Suppressor macrophage (primary cell): ENCODE results near the gene KCNE1.
A peak's percentile ranks its signal among the peaks of the same experiment; 100 is the strongest.
"Not testable (repeated sequence)": the region's sequence is repeated elsewhere in the genome, so short reads cannot be mapped to it uniquely, and the experiment has no call there.

Source experiments
- DNase-seq, 4 experiments: peaks; one replicate each; pipeline ENCODE4 v3.0.0-alpha.2; 2020 to 2022
- total RNA-seq, 17 experiments: gene quantifications; one replicate each; lab custom pipeline; 2026; ENCODE audit warnings: mixed read lengths in 6 of 17, inconsistent platforms in 3 of 17; lab: John Stamatoyannopoulos, UW

KCNE1 gene
- total RNA-seq = 2.1 to 19.5 (median 11.2) reads per million in 17 experiments

DNA sequence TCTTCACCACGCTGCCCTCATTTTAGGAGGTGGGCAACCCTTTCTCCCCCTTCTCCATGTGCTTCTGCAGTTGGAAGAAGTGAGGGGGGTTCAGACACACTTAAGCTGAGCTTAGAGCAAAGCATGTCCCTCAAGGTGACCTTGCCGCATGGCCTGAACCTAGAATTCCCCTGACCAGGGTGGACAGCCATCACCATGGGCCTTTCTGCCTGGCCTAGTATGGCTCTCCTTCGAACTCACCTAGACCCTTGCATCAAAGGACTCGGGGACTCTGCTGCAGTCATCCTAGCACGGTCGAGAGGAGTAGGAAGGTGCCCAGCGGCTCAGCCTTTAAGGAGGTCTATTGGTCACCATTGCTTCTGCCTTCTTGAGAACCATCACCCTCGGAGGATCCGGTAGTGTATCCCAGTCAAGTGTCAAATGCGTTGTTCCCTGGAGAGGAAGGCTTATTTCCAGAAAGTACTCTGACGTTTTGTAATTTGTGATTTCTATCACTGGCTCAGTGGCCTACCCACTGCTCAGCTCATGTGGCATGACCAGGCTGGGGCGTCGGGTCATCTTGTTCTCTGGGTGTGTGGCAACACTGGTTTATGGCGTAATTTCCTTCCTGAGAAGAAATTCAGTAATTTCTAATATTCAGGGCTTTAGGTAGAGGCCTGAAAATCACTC lies at the start of gene KCNE1:
Gene KCNE1, minus strand, starts transcription at position 424 of the 669 bp plus-strand sequence. CDS start 62,576 bp downstream, outside the sequence.
- DNase-seq = peak; percentile 90 to 96 (median 94)

GRCh38 chr21:34561806-34562205 lies 49.8 kb upstream of the KCNE1 start:
- no peak for DNase-seq

DNA sequence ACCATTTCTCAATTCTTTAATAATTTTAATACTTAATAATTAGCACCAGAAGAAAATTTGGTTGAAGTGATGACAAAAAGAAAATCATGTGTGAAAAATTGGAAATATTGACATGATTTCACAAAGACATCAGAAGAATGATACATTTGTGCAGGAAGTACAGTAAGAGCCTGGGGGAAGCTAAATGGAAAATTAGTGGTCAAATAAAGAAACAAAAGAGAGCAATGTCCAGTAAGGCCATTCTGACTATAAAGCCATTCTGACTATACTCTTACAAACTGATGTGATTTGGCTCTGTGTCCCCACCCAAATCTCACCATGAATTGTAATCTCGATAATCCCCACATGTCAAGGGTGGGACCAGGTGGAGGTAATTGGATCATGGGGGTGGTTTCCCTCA lies 48.6 kb upstream of the KCNE1 start:
- no peak for DNase-seq

DNA sequence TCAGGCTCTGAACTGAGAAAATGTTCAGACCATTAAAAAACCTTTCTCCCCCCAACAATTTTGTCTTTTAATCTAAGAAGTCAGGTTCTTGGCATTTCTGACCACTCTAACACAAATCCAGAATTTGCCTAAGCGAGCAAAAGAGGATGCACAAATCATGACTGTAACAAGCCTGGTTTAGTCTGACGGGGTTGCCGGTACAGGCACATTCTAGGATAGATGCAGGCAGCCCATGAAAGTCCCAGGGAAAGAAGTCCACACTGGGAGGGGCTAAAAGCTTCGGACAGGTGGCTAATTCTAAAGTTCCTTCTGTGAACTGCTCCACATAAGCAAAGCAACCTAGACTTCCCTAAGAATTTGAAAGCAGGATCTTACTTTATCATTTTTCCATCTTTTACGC lies 48.0 kb upstream of the KCNE1 start:
- no peak for DNase-seq

- no peak for DNase-seq
Measured at GRCh38 chr21:34559089-34559631, 47.1 kb upstream of the KCNE1 start.

- DNase-seq = no peak
Measured at GRCh38 chr21:34558166-34558565, 46.2 kb upstream of the KCNE1 start.

- DNase-seq = no peak
Measured at GRCh38 chr21:34557261-34557660, 45.3 kb upstream of the KCNE1 start.

DNA sequence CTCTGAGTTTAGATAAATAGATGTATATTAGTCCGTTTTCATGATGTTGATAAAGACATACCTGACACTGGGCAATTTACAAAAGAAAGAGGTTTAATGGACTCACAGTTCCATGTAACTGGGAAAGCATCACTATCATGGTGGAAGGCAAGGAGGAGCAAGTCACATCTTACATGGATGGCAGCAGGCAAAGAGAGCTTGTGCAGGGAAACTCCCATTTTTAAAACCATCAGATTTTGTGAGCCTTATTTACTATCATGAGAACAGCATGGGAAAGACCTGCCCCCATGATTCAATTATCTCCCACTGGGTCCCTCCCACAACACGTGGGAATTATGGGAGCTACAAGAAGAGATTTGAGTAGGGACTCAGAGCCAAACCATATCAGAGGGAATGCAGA lies 42.7 kb upstream of the KCNE1 start:
- DNase-seq = not testable (repeated sequence)

- DNase-seq = no peak
Measured at GRCh38 chr21:34554227-34554626, 42.2 kb upstream of the KCNE1 start.

DNA sequence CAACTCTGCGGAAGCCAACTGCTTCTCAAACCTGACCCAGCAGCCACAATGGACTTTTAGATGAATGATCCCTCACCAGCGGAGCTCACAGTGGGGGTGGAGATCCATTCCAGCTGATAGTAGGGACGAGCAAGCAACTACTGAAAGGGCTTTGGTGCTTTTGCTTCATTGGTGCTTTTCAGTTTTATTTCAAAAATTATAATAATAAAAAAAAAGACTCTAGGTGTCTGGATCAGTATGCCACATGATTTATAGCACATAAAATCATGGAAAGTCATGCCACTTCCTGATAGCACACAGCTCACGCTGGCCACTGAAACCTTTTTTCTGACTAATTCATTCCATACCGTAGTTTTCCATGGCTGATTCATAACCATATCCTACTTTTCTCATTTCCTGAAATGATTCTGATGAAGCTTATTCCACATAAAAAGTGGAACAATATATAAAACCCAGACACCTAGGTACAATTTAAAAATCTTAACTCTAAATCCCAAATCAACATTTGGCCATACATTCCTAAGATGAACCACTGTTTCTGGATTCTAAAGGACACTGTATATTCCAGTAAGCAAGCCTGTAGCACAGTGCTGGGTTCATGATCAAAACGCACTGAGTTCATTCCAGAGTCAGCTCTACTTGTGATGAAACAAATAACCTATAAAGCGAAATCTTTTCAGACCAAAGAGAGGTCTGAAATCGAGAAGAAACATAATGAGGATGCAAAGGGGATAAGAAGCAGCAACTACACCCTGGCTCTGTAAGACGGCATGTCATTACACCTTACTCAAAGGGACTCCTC lies 41.3 kb upstream of the KCNE1 start:
- DNase-seq = peak in 3 of 4 experiments; percentile 15 to 53 (median 20)

DNA sequence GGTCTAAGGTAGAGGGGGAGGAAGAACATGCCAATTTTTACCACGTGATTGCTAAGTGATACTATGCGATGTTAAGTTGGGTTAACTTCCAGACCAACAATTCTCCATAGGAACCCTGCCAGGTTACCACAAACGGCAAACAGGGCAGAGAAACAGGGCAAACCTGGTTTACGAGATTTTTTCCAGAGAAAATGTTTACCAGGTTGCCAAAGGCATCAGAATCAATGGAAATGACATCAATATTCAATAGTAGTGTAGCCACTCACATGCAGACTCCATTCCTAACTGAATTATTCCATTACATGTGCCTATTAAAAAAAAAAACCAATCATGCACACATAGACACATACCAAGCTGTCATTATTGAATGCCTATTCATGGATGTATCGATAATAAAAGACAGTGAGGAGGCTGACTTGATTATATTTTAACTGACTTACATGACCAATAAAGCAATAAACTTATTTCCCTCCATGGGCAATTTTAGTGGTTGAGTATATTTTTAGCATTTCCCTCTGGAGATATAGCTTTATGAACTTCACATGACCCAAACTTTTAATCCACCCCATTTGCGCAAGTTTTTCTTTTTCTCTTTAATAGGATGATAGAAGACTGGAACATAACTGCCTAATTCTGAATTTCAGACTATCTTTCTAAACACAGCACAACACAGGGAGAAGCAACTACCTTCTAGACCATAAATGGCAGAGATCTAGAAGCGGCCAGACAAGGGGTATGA lies 40.5 kb upstream of the KCNE1 start:
- DNase-seq = no peak

DNA sequence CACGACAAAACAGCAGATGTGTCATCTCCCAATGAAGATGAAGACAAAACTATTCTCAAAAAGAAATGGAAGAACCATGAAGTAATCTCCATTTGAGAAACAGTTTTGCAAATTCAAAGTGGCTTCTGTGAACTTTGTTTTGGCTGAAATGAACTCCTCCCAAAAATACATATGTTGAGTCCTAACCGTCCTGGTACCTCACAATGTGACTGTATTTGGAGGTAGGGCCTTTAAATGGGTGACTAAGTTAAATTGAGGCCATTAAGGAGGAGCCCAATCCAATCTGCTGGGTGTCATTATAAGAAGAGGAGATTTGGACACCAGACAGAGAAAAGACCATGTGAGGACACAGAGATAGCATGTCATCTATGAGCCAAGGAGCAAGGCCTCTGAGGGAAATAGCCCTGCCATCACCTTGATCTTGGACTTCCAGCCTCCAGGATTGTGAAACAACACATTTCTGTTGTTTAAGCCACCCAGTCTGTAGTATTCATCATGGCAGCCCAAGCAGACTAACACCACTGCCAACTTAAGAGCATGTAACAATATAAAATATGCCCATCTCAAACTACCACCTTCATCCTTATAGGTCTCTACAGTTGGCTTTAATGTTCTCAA lies 38.3 kb upstream of the KCNE1 start:
- DNase-seq = no peak

GRCh38 chr21:34548781-34549376 lies 36.9 kb upstream of the KCNE1 start:
- no peak for DNase-seq

GRCh38 chr21:34546542-34546941 lies 34.5 kb upstream of the KCNE1 start:
- peak; percentile 30 to 62 (median 48) for DNase-seq

DNA sequence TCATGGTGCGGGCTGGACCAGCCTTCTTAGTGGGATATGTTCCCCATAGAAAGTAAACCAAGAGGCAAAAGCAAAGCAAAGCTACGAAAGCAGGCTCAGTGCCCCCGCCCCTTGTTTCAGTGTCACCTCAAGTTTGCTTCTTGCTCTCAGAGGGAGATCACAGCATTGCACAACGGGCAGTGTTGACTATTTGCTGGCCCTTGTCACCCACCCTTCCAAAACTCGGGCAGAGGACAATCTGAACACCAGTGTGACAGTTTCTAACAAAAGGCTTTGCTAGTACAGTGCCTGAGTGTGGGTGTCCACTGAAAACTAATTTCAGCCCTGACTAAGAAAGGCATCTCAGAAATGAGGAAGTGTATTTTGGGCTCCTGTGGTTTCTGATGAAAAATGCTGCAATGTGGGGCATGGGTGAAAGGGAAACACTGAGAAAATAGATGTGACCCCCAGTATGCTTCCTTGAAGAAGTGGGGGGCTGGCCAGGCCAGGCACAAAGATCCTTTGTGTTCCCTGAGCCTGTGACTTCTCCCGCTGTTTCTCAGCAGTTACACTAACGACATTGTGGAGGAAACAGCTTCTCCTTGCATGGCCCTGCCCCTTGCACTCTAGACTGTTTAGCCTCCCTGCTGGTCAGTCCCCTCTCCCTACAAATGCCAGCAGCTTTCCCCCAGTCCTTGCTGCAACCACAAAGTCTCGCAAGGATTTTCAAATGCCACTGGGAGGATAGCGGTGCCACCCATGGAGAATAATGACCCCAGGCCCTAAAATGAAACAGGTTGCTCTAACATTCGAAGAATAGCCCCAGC lies 33.3 kb upstream of the KCNE1 start:
- DNase-seq = peak; percentile 90 to 97 (median 92)

GRCh38 chr21:34544032-34544496 lies 32.1 kb upstream of the KCNE1 start:
- DNase-seq = peak; percentile 58 to 82 (median 70)

GRCh38 chr21:34543017-34543416 lies 31.0 kb upstream of the KCNE1 start:
- DNase-seq = no peak

DNA sequence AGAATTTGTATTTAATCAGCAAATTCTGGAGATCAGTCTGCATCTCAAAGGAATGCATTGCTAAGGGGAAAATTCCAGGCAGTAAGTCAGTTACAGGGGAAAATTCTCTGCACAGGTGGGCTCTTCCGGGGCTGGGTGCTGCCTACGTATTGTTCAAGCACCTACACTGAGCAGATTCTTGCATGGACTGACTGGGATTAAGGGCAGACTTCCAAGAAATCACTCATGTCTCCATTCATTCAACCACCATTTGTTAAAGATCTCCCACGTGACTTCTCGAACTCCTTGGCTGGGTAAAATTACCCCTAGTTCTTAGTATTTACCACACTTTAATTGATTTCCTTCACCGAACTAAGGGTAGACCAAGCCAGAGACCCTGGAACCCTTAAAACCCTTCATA lies 28.2 kb upstream of the KCNE1 start:
- no peak for DNase-seq

- DNase-seq = peak; percentile 28 to 77 (median 52)
Measured at GRCh38 chr21:34537838-34538237, 25.8 kb upstream of the KCNE1 start.

- peak in 1 of 4 experiments; percentile 47 for DNase-seq
Measured at GRCh38 chr21:34536820-34537219, 24.8 kb upstream of the KCNE1 start.

DNA sequence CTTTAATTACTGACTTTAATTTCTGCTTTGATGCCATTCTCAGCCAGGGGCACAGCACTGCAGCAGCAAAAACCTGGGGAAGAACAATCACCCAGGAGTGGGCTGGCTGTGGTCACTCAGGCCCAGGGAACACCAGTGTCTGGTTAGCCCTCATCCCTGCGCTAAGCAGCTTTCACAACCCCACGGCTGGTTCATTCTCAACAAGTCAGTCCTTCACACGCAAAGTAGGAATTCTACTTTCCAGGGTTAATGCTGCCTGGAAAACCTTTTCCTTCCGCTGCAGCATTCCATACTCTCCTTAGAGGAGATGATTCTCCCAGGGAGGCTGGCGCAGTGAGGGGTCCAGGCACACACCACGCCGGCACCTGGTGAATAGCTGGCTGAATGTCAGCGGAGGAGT lies 24.3 kb upstream of the KCNE1 start:
- DNase-seq = peak in 1 of 4 experiments; percentile 22
